GM19043 (cell line): ENCODE measurements around the gene USP34.
"Not testable (repeated sequence)": the region's sequence is repeated elsewhere in the genome, so short reads cannot be mapped to it uniquely, and the experiment has no call there.

Experiments
- ATAC-seq: cut with Tn5 transposase; IDR thresholded peaks from one replicate; pipeline ENCODE4 v1.9.1; 2021; ENCODE audit warnings: low read depth; ENCODE audit not compliant: unreplicated experiment

Gene USP34

DNA sequence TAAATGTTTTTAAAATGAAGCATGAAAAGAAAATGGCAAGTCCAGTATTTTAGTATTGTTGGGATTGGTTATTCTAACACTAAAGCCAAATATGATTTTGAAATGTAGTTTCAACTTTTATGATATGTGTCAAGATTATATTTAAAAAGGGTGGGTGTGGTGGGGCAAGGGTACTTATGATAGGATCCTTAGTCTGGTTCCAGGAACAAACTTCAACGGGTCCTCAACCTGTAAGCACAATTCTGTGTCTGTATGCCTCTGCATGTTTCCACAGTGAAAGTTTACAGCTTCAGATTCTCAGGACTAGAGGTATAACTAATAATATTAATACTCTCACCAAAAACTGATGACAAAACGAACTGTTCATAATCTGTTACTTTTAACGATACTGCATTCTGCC, 5.8 kb downstream of the USP34 start:
- no peak for ATAC-seq

DNA sequence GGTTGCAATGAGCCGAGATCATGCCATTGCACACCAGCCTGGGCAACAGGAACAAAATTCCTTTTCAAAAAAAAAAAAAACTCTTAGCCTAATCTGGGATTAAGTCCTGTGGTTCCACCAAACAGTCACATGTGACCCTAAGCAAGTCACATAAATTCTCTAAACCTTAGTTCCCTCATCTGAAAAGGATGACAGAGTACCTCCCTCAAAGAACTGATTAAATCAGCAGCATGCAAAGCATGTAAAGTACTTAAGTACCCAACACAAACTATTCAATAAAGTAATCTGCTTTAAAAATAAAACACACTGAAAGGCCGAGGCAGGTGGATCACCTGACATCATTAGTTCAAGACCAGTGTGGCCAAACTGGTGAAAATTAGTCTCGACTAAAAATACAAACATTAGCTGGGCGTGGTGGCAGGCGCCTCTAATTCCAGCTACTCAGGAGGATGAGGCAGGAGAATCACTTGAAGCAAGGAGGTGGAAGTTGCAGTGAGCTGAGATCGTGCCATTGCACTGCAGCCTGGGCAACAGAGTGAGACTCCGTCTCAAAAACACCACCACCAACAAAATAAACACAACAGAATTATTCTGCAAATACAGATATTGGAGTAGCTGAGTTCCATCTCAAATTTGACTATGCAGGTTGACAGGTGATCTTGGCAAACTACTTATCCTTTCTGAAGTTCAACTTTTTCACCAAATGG, 7.0 kb downstream of the USP34 start:
- no peak for ATAC-seq

DNA sequence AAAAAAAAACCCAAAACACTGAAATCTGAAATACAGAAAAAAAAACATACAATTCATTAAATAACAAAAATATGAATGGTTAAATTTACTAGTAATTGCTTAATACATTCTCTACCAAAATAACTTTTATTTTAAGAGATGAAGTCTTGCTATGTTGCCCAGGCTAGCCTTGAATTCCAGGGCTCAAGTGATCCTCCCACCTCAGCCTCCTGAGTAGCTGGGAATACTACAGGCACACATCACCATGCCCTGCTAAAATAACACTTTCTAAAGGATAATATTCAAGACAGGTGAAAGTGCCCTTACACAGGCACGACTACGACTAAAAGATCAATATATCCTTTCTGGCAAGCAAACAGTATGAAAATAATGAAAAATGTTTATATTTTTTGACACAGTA, 9.5 kb downstream of the USP34 start:
- ATAC-seq: no peak

DNA sequence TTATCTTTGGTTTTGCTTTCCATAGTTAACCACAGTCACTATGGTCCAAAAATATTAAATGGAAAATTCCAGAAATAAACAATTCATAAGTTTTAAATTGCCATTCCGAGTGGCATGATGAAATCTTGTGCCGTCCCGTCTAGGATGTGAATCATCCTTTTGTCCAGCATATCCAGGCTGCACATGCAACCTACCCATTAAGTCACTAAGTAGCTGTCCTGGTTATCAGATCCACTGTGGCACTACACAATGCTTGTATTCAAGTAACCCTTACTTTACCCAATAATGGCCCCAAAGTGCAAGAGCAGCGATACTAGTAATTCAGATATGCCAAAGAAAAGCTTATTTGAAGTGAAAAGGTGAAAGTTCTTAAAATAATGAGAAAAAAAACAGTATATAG, 10.7 kb downstream of the USP34 start:
- ATAC-seq: no peak

DNA sequence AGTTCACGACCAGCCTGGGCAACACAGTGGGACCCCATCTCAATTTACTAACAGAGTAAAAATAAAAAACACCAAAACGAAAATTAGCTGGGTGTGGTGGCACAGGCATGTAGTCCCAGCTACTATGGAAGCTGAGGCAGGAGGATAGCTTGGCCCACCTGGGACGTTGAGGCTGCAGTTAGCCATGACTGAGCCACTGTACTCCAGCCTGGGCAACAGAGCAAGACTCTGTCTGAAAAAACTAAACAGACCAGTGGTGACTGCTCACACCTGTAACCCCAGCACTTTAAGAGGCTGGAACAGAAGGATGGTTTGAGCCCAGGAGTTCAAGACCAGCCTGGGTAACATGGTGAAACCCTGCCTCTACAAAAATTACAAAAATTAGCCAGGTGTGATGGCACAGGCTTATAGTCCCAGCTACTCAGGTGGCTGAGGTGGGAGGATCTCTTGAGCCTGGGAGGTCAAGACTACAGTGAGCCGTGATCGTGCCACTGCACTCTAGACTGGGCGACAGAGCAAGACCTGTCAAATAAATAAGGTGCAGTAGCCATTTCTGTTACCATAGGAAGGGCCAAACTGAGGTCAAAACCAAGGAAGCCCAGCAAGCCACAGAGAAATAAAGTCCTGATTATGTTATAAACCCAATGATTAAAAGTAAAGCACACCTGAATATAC, 14.0 kb downstream of the USP34 start:
- ATAC-seq: no peak

DNA sequence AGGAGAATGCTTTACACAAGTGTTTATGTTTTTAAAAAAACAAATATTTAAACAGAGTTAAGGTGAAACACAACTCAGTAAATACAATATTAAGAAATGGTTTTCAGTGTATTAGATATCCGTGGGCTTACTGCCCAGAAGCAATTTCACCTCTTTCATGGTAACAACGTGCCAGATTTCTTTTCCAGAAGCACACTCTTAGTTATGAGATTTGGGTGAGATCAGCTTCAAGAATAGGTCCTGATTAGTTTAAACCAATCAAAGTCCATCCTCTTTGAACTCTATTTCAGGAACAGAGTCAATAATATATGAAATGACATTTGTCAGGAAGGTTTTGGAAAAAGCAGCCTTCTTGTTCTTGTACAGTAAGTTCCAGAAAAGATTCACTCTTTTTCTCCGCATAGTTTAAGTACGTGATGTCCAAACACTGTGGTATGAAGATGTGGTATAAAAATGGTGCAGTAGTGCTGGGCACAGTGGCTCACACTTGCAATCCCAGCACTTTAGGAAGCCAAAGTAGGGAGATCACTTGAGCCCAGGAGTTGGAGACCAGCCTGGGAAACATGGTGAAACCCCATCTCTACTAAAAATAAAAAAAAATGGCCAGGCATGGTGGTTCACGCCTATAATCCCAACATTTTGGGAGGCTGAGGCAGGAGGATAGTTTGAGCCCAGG, 14.7 kb downstream of the USP34 start:
- ATAC-seq: no peak

DNA sequence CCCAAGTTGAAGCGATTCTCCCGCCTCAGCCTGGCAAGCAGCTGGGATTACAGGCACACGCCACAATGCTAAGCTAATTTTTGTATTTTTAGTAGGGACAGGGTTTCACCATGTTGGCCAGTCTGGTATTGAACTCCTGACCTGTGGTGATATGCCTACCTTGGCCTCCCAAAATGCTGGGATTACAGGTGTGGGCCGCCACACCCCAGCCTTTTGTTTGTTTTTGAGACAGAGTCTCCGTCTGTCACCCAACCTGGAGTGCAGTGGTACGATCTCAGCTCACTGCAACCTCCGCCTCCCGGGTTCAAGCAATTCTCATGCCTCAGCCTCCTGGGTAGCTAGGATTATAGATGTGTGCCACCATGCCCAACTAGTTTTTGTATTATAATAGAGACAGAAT, 15.9 kb downstream of the USP34 start:
- ATAC-seq: not testable (repeated sequence)

DNA sequence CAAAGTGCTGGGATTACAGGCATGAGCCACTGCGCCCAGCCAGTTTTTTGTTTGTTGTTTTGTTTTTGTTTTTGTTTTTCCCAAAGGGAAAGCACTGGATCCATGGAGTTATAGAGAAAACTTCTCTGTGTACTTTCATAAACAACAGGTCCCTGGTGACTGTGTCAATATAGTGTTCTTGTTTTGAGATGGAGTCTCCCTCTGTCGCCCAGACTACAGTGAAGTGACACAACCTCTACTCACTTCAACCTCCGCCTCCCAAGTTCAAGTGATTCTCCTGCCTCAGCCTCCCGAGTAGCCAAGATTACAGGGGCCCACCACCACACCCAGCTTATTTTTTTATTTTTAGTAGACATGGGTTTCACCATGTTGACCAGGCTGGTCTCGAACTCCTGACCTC, 16.5 kb downstream of the USP34 start:
- ATAC-seq: no peak

DNA sequence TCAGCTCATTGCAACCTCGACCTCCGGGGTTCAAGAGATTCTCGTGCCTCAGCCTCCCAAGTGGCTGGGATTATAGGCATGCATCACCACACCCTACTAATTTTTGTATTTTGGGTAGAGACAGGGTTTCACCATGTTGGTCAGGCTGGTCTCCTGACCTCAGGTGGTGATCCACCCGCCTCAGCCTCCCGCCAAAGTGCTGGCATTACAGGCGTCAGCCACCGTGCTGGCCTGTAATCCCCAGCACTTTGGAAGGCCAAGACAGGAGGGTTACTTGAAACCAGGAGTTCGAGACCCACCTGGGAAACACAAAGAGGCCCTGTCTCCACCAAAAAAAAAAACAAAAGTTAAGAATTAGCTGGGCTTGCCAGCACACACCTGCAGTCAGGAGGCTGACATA, 18.5 kb downstream of the USP34 start:
- ATAC-seq: no peak

DNA sequence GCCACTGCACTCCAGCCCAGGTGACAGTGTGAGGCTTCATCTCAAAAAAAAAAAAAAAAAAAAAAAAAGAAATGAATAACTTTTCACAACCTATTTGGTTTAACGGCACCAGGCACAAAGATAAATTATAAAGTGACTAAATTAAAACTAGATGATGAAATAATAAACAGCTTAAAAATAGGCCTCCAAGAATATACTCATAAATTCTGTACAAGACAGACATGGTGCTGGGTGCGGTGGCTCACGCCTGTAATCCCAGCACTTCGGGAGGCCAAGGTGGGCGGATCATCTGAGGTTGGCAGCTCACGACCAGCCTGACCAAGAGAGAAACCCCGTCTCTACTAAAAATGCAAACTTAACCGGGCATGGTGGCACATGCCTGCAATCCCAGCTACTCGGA, 19.7 kb downstream of the USP34 start:
- ATAC-seq: no peak

DNA sequence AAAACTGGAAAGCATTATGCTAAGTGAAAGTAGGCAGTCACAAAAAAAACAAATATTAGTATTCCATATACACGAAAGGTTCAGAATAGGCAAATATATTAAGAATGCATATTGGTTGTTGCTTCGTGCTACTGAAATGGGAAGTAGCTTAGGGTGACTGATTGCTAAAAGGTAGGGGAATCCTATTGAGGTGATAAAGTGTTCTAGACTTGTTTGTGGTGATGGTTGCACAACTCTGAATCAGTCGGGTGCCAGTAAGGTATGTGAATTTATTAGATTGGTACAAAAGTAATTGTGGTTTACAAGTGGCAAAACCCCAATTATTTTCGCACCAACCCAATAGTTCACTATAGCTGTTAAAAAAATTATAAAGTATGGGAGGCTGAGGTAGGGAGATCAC, 20.7 kb downstream of the USP34 start:
- no peak for ATAC-seq

DNA sequence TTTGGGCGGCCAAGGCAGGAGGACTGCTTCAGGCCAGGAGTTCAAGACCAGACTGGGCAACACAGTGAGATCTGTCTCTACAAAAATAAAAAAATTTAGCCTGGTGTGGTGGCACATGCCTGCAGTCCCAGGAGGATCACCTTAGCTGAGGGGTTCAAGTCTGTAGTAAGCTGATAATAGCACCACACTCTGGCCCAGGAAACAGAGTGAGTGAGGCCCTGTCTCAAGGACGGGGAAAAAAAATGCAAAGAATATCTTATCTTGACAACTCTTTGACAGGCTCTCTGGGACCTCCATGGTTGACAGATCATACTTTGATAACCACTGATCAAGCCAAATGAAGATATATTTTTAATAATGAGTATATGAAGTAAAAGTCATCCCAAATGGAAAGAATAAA, 22.7 kb downstream of the USP34 start:
- no peak for ATAC-seq

DNA sequence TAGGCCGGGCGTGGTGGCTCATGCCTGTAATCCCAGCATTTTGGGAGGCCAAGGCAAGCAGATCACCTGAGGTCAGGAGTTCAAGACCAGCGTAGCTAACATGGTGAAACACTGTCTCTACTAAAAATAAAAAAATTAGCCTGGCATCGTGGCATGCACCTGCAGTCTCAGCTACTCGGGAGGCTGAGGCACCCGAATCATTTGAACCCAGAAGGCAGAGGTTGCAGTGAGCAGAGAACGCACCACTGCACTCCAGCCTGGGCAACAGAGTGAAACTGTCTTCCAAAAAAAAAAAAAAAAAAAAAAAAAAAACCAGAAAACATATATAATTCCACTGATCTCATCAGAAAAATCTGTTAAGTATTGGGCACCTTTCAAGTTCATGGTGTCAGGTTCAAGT, 23.9 kb downstream of the USP34 start:
- not testable (repeated sequence) for ATAC-seq

DNA sequence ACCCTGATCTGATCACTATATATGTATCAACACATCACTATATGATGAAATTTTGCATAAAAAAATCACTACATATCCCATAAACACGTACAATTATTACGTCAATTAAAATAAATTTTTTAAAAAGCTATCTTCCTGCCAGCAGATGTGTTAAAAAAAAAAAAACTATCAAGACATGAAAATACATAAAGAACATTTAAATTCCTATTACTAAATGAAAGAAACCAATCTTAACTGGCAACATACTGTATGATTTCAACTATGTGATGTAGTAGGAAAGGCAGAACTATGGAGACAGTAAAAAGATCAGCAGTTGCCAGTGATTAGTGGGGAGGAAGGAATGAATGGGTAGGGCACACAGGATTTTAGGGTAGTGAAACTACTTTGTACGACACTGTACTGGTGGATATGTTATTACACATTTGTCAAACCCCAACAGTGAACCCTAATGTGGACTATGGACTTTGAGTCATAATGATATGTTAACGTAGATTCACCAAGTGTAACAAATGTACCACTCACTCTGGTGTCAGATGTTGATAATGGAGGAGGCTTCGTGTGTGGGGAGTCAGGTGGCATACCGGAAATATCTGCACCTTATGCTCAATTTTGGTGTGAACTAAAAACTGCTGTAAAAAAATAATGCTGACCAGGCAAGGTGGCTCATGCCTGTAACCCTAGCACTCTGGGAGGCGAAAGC, 27.4 kb downstream of the USP34 start:
- peak; percentile 79 for ATAC-seq

DNA sequence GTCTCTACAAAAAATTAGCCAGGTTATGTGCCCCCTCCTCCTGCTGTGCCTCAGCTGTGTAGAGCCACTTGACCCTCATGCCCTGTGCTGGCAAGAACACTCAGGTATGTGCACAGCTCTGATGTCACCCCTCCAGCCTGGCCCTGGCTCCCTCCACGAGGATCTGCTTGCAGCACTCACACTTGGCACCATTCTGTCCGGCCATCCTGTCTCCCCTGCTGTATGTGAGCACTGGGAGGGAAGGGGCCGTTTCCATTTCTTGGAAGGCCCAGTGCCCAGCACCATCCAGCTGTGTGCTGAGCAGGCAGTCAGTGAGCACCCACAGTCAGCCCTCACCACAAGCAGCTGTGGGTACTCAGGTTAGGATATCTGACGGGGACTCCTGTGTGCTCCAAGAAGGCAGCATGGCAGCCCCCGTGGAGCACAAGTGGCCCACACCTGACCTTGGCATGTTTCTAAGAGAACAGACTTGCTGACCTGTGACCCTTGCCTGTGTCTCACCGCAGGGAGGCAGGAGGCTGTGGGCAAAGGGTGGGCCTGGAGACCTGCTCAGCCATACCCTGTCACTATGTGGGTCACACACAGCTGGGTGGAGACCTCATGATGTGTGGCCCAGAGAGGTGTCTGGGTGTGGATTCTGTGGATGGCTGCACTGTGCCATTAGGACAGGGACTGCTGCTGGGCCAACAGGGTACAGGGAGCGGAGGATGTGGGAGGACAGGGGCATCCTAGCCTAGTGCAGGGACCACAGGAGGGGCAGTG, 31.5 kb downstream of the USP34 start:
- no peak for ATAC-seq

DNA sequence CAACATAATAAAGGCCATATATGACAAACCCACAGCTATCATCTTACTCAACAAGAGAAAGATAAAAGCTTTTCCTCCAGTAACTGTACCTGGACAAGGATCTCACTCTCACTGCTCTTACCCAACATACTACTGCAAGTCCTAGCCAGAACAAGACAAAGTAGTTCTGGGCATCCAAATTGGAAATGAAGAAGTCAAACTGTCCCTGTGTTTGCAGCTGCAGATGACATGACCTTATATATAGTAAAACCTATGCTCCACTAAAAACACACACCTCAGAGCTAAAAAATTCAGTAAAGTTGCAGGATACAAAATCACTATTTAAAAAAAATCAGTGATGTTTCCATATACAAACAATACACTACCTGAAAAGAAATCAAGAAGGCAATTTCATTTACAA, 32.2 kb downstream of the USP34 start:
- ATAC-seq: no peak

DNA sequence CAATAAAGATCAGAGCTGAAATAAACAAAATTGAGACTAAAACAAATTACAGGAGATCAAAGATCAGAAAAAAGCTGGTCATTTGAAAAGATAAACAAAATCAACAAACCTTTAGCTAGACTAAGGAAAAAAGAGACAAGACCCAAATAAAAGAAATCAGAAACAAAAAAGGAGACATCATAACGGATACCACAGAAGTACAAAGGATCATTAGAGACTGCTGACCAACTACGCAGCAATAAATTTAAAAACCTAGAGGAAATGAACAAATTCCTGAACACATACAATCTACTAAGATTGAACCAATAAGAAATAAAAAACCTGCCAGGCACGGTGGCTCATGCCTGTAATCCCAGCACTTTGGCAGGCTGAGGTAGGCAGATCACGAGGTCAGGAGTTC, 33.7 kb downstream of the USP34 start:
- no peak for ATAC-seq

DNA sequence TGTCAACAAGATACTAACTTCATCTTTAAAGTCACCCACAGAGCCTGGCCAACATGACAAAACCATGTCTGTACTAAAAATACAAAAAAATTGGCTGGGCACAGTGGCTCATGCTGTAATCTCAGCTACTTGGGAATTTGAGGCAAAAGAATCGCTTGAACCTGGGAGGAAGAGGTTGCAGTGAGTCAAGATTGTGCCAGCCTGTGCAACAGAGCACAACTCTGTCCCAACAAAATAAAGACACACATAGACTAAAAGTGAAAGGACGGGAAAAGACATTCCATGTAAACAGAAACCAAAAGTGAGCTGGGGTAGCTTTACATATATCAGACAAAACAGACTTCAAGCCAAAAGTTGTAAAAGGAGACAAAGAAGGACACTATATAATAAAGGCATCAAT, 34.8 kb downstream of the USP34 start:
- ATAC-seq: no peak

DNA sequence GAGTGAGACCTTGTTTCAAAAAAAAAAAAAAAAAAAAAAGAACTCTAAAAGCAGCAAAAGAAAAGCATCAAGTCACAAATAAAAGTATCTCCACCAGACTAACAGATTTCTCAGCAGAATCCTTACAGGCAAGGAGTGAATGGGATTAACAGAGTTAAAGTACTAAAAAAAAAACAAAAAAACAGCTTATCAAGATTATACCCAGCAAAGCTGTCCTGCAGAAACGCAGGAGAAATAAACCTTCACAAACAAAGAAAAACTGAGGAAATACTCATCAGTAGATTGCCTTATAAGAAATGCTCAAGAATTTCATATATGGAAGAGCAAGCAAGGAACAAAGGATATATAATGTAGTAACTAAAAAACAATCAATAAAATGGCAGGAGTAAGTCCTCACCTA, 35.6 kb downstream of the USP34 start:
- no peak for ATAC-seq

DNA sequence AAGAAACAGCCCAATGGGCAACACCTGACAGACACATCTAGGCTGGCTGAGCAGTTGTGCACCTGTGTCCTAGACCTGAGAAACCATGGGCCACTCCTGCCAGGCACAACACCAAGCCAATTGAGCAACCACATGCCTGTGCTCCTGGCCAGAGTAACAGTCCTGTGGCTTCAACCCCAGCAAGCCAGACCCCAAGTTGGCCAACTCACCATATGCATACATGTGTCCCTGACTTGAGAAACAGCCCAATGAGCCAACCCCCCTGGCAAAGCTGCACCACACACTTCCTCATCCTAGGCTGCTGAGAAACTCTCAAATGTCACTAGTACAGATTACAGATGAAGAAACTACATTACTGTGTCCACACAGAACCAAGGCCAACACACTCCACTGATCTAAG, 36.6 kb downstream of the USP34 start:
- no peak for ATAC-seq

DNA sequence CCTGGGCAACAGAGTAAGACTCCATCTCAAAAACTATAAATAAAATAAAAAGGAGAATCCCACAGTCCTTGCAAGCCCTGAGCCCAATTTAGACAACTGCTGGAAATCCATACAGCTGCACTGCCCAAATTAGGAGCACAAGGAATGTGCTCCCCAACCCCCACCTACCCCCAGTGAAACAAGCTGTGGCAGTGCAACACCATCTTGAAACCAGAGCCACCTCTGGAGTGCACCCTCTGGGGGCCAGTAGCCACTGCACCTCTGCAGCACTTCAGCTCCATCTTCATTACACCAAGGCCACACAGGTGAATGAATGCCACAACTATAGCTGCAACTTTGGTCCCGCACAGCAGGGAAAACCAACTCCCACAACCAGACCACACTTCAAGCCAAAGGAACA, 37.3 kb downstream of the USP34 start:
- no peak for ATAC-seq
